Psoas muscle (tissue), 8 donors: Measurements from ENCODE around the gene JAK3. TPM values are rescaled to one million over a fixed set of nuclear protein-coding genes. Genes with fewer than 3 reads are reported as not detected.

Experiments used
- ATAC-seq, 4 donors: fragments of 200-7000 bp; cut with Tn5 transposase; one replicate each; pipeline ENCODE4 v1.9.1; 2020; ENCODE audit warnings: moderate library complexity in 3 of 4, mild to moderate bottlenecking in 2 of 4
- DNase-seq, 2 donors: peaks; one replicate each; pipeline ENCODE4 v3.0.0-alpha.2; 2020
- H3K27ac ChIP-seq: fragments of 200-600 bp; one replicate; pipeline ENCODE4 v1.8.0; 2022
- H3K27me3 ChIP-seq, 3 donors: fragments of 200-600 bp in 1 of 3; one replicate each; pipeline versions ENCODE4 v1.6.1 to v1.8.0; 2013 to 2022; ENCODE audit warnings: low read length in 2 of 3, mild to moderate bottlenecking in 2 of 3, moderate library complexity in 1 of 3; ENCODE audit not compliant: insufficient read depth in 3 of 3
- H3K36me3 ChIP-seq, 2 donors: fragments of 200-600 bp in 1 of 2; one replicate each; pipeline versions ENCODE4 v1.6.1 to v1.8.0; 2013 to 2022; ENCODE audit warnings: low read depth in 1 of 2, mild to moderate bottlenecking in 1 of 2, moderate library complexity in 1 of 2; ENCODE audit not compliant: insufficient read depth in 1 of 2
- H3K4me1 ChIP-seq: fragments of 200-600 bp; one replicate; pipeline ENCODE4 v1.8.0; 2022
- H3K4me3 ChIP-seq: fragments of 200-600 bp; one replicate; pipeline ENCODE4 v1.8.0; 2022; ENCODE audit warnings: mild to moderate bottlenecking
- H3K9me3 ChIP-seq: fragments of 200-600 bp; one replicate; pipeline ENCODE4 v1.8.0; 2022
- CTCF ChIP-seq: fragments of 200-600 bp; IDR thresholded peaks from one replicate; pipeline ENCODE4 v1.8.0; 2022; ENCODE audit warnings: antibody characterized with exemption
- WGBS, 3 donors: extraction: QIAGEN DNeasy Blood & Tissue Kit; methylation state at CpG; one replicate each; pipeline versions ENCODE4 v1.1.6 to v1.1.7; 2013; 5-methylcytosine and 5-hydroxymethylcytosine counted together
- intact Hi-C, 2 donors: fragments of 100-400 bp; cut with DNase I; formaldehyde crosslinking; loops; one replicate each; pipeline versions ENCODE4 v1.11.0 to v1.14.2; 2022
- polyA plus RNA-seq, 3 donors: library from polyadenylated mRNA; stranded (reverse); fragments of 200-250 nt; gene quantifications; one replicate each; pipeline ENCODE4 v1.2.3, GENCODE V29; 2013
- total RNA-seq, 4 donors: library from RNA; stranded (reverse); fragmentation: NEBNext Ultra II Directional in 2 of 4; extraction: Animal tissue kit (Norgen Biotek cat#: 25700) in 2 of 4; gene quantifications; one replicate each; pipeline versions ENCODE4 v1.2.1 to v1.2.4, GENCODE V29; 2021 to 2023
- donor health status: healthy with polysubstance abuse.
- donor health status: DM: no; HTN: no; CAD: no; lungs with moderate emphysema.
- donor health status: Bipolar disorder and iron deficiency.
- donor health status: healthy.
- donor health status: DM: yes; HTN: yes; CAD: no.
- donor health status: DM: no; HTN: no; CAD: no.
- donor health status: DM: no; HTN: no; CAD: no.
- donor health status: DM: yes; HTN: yes; CAD: no.

The JAK3 gene
- total and polyA plus RNA-seq, 7 donors: 0.17 to 4.0 (median 0.95) TPM

DNA sequence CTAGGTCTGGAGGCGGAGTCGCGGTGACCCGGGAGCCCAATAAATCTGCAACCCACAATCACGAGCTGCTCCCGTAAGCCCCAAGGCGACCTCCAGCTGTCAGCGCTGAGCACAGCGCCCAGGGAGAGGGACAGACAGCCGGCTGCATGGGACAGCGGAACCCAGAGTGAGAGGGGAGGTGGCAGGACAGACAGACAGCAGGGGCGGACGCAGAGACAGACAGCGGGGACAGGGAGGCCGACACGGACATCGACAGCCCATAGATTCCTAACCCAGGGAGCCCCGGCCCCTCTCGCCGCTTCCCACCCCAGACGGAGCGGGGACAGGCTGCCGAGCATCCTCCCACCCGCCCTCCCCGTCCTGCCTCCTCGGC lies 24.1 kb upstream of the JAK3 start, which contains the start of gene SLC5A5:
SLC5A5 (plus strand) TSS at position 68 of the 373 bp plus-strand sequence. CDS start 375 bp downstream, outside the sequence.
- Histone ChIP-seq H3K36me3 (no peaks in the 10 kb centered on the region), H3K4me3 (no peak within 1 kb of the TSS), H3K27ac (no peak within 1 kb of the TSS), H3K27me3 (peaks cover 0 to 71% (median 30%) of the 10 kb centered on the region in 3 donors), H3K9me3 (no peaks in the 10 kb centered on the region), H3K4me1 (no peaks in the 10 kb centered on the region)
- DNase-seq (no peak), ATAC-seq (no peak)
- WGBS, 3 donors: 2 to 3% (median 3%) methylated on average over 24 to 26 of the region's 26 CpGs
- intact Hi-C loops: no loop called here
- TF ChIP-seq CTCF: no peak

- Histone ChIP-seq H3K27ac (no peak overlapping the region), H3K27me3 (peaks cover 0 to 65% (median 30%) of the 10 kb centered on the region in 3 donors), H3K4me1 (no peaks in the 10 kb centered on the region), H3K36me3 (no peaks in the 10 kb centered on the region), H3K9me3 (no peaks in the 10 kb centered on the region), H3K4me3 (no peak overlapping the region)
- DNase-seq (no peak), ATAC-seq (no peak)
- WGBS, 3 donors: 48 to 61% (median 56%) methylated on average over 10 of the region's 10 CpGs
- intact Hi-C loops: no loop called here
- no peak for TF ChIP-seq CTCF
Observed at GRCh38 chr19:17871032-17871877, 23.5 kb upstream of the JAK3 start.

DNA sequence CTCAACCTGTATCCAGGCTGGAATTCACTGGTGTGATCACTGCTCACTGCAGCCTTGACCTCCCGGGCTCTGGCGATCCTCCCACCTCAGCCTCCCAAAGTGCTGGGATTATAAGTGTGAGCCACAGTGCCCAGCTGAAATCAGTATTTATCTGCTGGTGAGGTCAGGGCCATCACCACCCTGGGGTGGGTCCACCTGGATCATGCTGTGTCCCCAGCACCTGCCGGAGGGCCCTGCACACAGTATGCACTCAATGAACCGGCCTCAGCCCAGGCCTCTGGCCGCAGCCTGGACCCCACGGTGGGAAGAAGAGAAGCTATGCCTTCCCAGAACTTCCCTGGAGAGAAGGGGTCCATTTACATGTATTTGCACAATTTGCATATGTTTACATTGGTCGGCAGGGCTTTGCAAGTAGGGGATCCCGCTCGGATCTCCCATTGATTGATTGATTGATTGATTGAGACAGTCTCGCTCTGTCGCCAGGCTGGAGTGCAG lies 21.4 kb upstream of the JAK3 start:
- no peak overlapping the region for H3K4me3 ChIP-seq
- TF ChIP-seq CTCF: no peak
- H3K27me3 ChIP-seq: peaks cover 0 to 45% (median 28%) of the 10 kb centered on the region in 3 donors
- no peak for DNase-seq
- no peaks in the 10 kb centered on the region for H3K4me1 ChIP-seq
- ATAC-seq: no peak
- intact Hi-C loops: loop anchor here (2.0 to 10.0 kb wide), 3 partner anchors 64 to 196 kb away; partner anchors contain the start of gene CCDC124 (in 1 of the 2)
- H3K27ac ChIP-seq: no peak overlapping the region
- H3K36me3 ChIP-seq: peaks cover 0 to 19% of the 10 kb centered on the region in 2 donors
- H3K9me3 ChIP-seq: no peaks in the 10 kb centered on the region
- WGBS, 3 donors: 37 to 40% (median 40%) methylated on average over 11 of the region's 11 CpGs

- H3K36me3 ChIP-seq: peaks cover 5 to 24% of the 10 kb centered on the region in 2 donors
- no peak for TF ChIP-seq CTCF
- peaks cover 4% of the 10 kb centered on the region for H3K4me1 ChIP-seq
- 56 to 59% (median 57%) methylated on average over 6 of the region's 6 CpGs for WGBS, 3 donors
- H3K9me3 ChIP-seq: no peaks in the 10 kb centered on the region
- DNase-seq (no peak), ATAC-seq (no peak)
- H3K27me3 ChIP-seq: peaks cover 0 to 40% (median 24%) of the 10 kb centered on the region in 3 donors
- intact Hi-C loops: loop anchor here (2.0 to 10.0 kb wide), 3 partner anchors 64 to 196 kb away; partner anchors contain the start of gene CCDC124 (in 1 of the 2)
- H3K27ac ChIP-seq: no peak overlapping the region
- H3K4me3 ChIP-seq: no peak overlapping the region
Observed at GRCh38 chr19:17868669-17869068, 20.9 kb upstream of the JAK3 start.
